Pancreas (tissue), 10 donors: ENCODE data around the gene DIABLO. TPM values are rescaled to one million over a fixed set of nuclear protein-coding genes. Genes with fewer than 3 reads are reported as not detected.

Experiments used
- ATAC-seq, 4 donors: fragments of 200-7000 bp; cut with Tn5 transposase; one replicate each; pipeline versions ENCODE4 v1.8.0 to v1.9.1; 2020; ENCODE audit warnings: mild to moderate bottlenecking in 4 of 4, moderate library complexity in 4 of 4
- DNase-seq, 6 donors: peaks; one replicate each; pipeline ENCODE4 v3.0.0-alpha.2; 2020
- FAIRE-seq: peaks from 2 replicates; lab custom pipeline; 2012; peaks lifted over from hg19 to GRCh38; lab: Jason Lieb, UNC
- H3K27ac ChIP-seq, 4 donors: fragments of 200-600 bp; sonication (generic); 1 replicate in 3 of 4; 2 replicates in 1 of 4; pipeline versions ENCODE4 v1.5.0 to v1.8.0; 2020
- H3K27me3 ChIP-seq, 4 donors: fragments of 200-600 bp; one replicate each; pipeline ENCODE4 v1.8.0; 2021
- H3K36me3 ChIP-seq, 3 donors: fragments of 200-600 bp; sonication (generic) in 1 of 3; one replicate each; pipeline versions ENCODE4 v1.5.0 to v1.8.0; 2020 to 2021
- H3K4me1 ChIP-seq, 3 donors: fragments of 200-600 bp; one replicate each; pipeline ENCODE4 v1.8.0; 2021
- H3K4me3 ChIP-seq, 4 donors: fragments of 200-600 bp; sonication (generic) in 2 of 4; one replicate each; pipeline versions ENCODE4 v1.5.0 to v1.8.0; 2020 to 2021
- H3K9me3 ChIP-seq, 4 donors: fragments of 200-600 bp; one replicate each; pipeline ENCODE4 v1.8.0; 2021
- CTCF ChIP-seq, 4 donors: fragments of 200-600 bp; sonication (generic) in 3 of 4; IDR thresholded peaks; one replicate each; pipeline versions ENCODE4 v1.5.0 to v1.8.0; 2021; ENCODE audit warnings: antibody characterized with exemption in 4 of 4
- WGBS, 2 donors: extraction: QIAGEN DNeasy Blood & Tissue Kit; methylation state at CpG; one replicate each; pipeline ENCODE4 v1.1.7; 2013; 5-methylcytosine and 5-hydroxymethylcytosine counted together
- intact Hi-C, 3 donors: fragments of 100-400 bp; cut with DNase I; formaldehyde crosslinking; loops; one replicate each; pipeline versions ENCODE4 v1.11.1 to v1.14.2; 2022
- polyA plus RNA-seq, 2 donors: library from polyadenylated mRNA; stranded (reverse); fragments of 200-250 nt; gene quantifications; one replicate each; pipeline ENCODE4 v1.2.3, GENCODE V29; 2013
- total RNA-seq, 6 donors: library from RNA; stranded (reverse); fragmentation: NEBNext Ultra II Directional in 4 of 6; extraction: Animal tissue kit (Norgen Biotek cat#: 25700) in 4 of 6; gene quantifications; one replicate each; pipeline versions ENCODE4 v1.2.1 to v1.2.4, GENCODE V29; 2021 to 2023
- donor health status: healthy with polysubstance abuse.
- donor health status: DM: no; HTN: no; CAD: no; lungs with moderate emphysema.
- donor health status: DM: no; HTN: no; CAD: no.
- donor health status: control.
- donor health status: control.
- donor health status: Bipolar disorder and iron deficiency.
- donor health status: DM: yes; HTN: yes; CAD: no.
- donor health status: DM: no; HTN: no; CAD: no.
- donor health status: DM: no; HTN: no; CAD: no.
- donor health status: DM: yes; HTN: yes; CAD: no.

Gene DIABLO
- total and polyA plus RNA-seq, 8 donors: 13.2 to 42.1 (median 18.3) TPM

GRCh38 chr12:122245553-122245952 is 19.7 kb upstream of the DIABLO start:
- H3K36me3 ChIP-seq: peaks cover 0 to 14% (median 0%) of the 10 kb centered on the region in 3 donors
- no peak for ATAC-seq
- H3K4me1 ChIP-seq: no peaks in the 10 kb centered on the region
- no peak overlapping the region for H3K4me3 ChIP-seq
- no peak for TF ChIP-seq CTCF (IDR thresholded peaks at IDR 0.05)
- FAIRE-seq: no peak
- no peaks in the 10 kb centered on the region for H3K27me3 ChIP-seq
- no peaks in the 10 kb centered on the region for H3K9me3 ChIP-seq
- 81 to 92% methylated on average over 1 of the region's 1 CpG for WGBS, 2 donors
- no peak overlapping the region for H3K27ac ChIP-seq
- DNase-seq: no peak
- intact Hi-C loops: no loop called here

- WGBS, 2 donors: 77 to 82% methylated on average over 11 of the region's 11 CpGs
- FAIRE-seq (no peak), ATAC-seq (no peak), DNase-seq (no peak)
- H3K27me3 ChIP-seq: no peaks in the 10 kb centered on the region
- no peaks in the 10 kb centered on the region for H3K4me1 ChIP-seq
- H3K27ac ChIP-seq: no peak overlapping the region
- intact Hi-C loops: no loop called here
- TF ChIP-seq CTCF (IDR thresholded peaks at IDR 0.05): no peak
- no peak overlapping the region for H3K4me3 ChIP-seq
- no peaks in the 10 kb centered on the region for H3K9me3 ChIP-seq
- H3K36me3 ChIP-seq: peaks cover 0 to 13% (median 0%) of the 10 kb centered on the region in 3 donors
Measured at GRCh38 chr12:122244565-122245371, 18.9 kb upstream of the DIABLO start.

- H3K27ac ChIP-seq: no peak overlapping the region
- no peaks in the 10 kb centered on the region for H3K9me3 ChIP-seq
- no peak for TF ChIP-seq CTCF (IDR thresholded peaks at IDR 0.05)
- 81 to 85% methylated on average over 6 of the region's 6 CpGs for WGBS, 2 donors
- H3K27me3 ChIP-seq: no peaks in the 10 kb centered on the region
- no peak for ATAC-seq
- no peak for FAIRE-seq
- no peak for DNase-seq
- no peaks in the 10 kb centered on the region for H3K4me1 ChIP-seq
- intact Hi-C loops: no loop called here
- H3K4me3 ChIP-seq: no peak overlapping the region
- H3K36me3 ChIP-seq: peaks cover 0 to 5% (median 0%) of the 10 kb centered on the region in 3 donors
Measured at GRCh38 chr12:122243965-122244364, 18.1 kb upstream of the DIABLO start.

GRCh38 chr12:122238861-122239260 is 13.0 kb upstream of the DIABLO start:
- 91 to 93% methylated on average over 5 of the region's 5 CpGs for WGBS, 2 donors
- DNase-seq (no peak), ATAC-seq (no peak), FAIRE-seq (no peak)
- H3K27ac ChIP-seq: no peak overlapping the region
- no peaks in the 10 kb centered on the region for H3K9me3 ChIP-seq
- intact Hi-C loops: no loop called here
- H3K27me3 ChIP-seq: no peaks in the 10 kb centered on the region
- no peak for TF ChIP-seq CTCF (IDR thresholded peaks at IDR 0.05)
- H3K4me1 ChIP-seq: no peaks in the 10 kb centered on the region
- H3K36me3 ChIP-seq: peaks cover 0 to 13% (median 0%) of the 10 kb centered on the region in 3 donors
- no peak overlapping the region for H3K4me3 ChIP-seq

- DNase-seq: no peak
- no peak for TF ChIP-seq CTCF (IDR thresholded peaks at IDR 0.05)
- intact Hi-C loops: no loop called here
- H3K27ac ChIP-seq: no peak overlapping the region
- 81 to 82% methylated on average over 7 of the region's 7 CpGs for WGBS, 2 donors
- no peak overlapping the region for H3K4me3 ChIP-seq
- ATAC-seq: no peak
- H3K9me3 ChIP-seq: no peaks in the 10 kb centered on the region
- H3K4me1 ChIP-seq: no peaks in the 10 kb centered on the region
- no peaks in the 10 kb centered on the region for H3K27me3 ChIP-seq
- H3K36me3 ChIP-seq: peaks cover 0 to 16% (median 10%) of the 10 kb centered on the region in 3 donors
- no peak for FAIRE-seq
Measured at GRCh38 chr12:122235741-122236140, 9.9 kb upstream of the DIABLO start.
